HTERT RPE-1 (cell line): ENCODE results near the gene SAMD9.
"Not testable (repeated sequence)": the region's sequence is repeated elsewhere in the genome, so short reads cannot be mapped to it uniquely, and the experiment has no call there.

Source experiments
- in situ Hi-C: fragments of 300-500 bp; cut with MboI; formaldehyde crosslinking; loops from 4 replicates; pipeline ENCODE4 v1.14.3; 2020; ENCODE audit warnings: low sequenced_read_pairs

The SAMD9 gene

GRCh38 chr7:93117852-93118530 is at the start of gene SAMD9:
Gene SAMD9, minus strand, starts transcription at chr7:93117979. Its CDS starts 11,882 bp downstream, at chr7:93106097.
- in situ Hi-C loops: no loop called here

- in situ Hi-C loops: no loop called here
These were observed 47.7 kb upstream of the SAMD9 start for GRCh38 chr7:93165447-93165846.

- in situ Hi-C loops: no loop called here
These were observed 47.0 kb upstream of the SAMD9 start for GRCh38 chr7:93164766-93165165.

GRCh38 chr7:93161181-93161762 is 43.5 kb upstream of the SAMD9 start:
- in situ Hi-C loops: no loop called here

GRCh38 chr7:93160410-93160809 is 42.6 kb upstream of the SAMD9 start:
- in situ Hi-C loops: no loop called here

- in situ Hi-C loops: no loop called here
These were observed 41.7 kb upstream of the SAMD9 start for GRCh38 chr7:93159490-93159889.

- in situ Hi-C loops: no loop called here
These were observed 39.1 kb upstream of the SAMD9 start for GRCh38 chr7:93156884-93157283.

GRCh38 chr7:93150200-93150835 is 32.5 kb upstream of the SAMD9 start:
- in situ Hi-C loops: no loop called here

- in situ Hi-C loops: no loop called here
These were observed 30.9 kb upstream of the SAMD9 start for GRCh38 chr7:93148727-93149126.

- in situ Hi-C loops: no loop called here
These were observed 30.4 kb upstream of the SAMD9 start, which contains the start of gene SAMD9L for GRCh38 chr7:93148144-93148543. Gene SAMD9L, minus strand, starts transcription at chr7:93148385. Its CDS starts 12,414 bp downstream, at chr7:93135971.

GRCh38 chr7:93147363-93147762 is 29.6 kb upstream of the SAMD9 start:
- in situ Hi-C loops: no loop called here

- in situ Hi-C loops: no loop called here
These were observed 28.8 kb upstream of the SAMD9 start for GRCh38 chr7:93146472-93147141.

- in situ Hi-C loops: no loop called here
These were observed 28.3 kb upstream of the SAMD9 start for GRCh38 chr7:93146036-93146435.

- in situ Hi-C loops: no loop called here
These were observed 27.6 kb upstream of the SAMD9 start for GRCh38 chr7:93145354-93145753.

- in situ Hi-C loops: no loop called here
These were observed 24.3 kb upstream of the SAMD9 start for GRCh38 chr7:93142127-93142526.

- in situ Hi-C loops: no loop called here
These were observed 22.9 kb upstream of the SAMD9 start for GRCh38 chr7:93140582-93141191.

GRCh38 chr7:93138576-93138975 is 20.8 kb upstream of the SAMD9 start:
- in situ Hi-C loops: no loop called here

- in situ Hi-C loops: no loop called here
These were observed 15.2 kb upstream of the SAMD9 start for GRCh38 chr7:93133005-93133404.

- in situ Hi-C loops: no loop called here
These were observed 14.4 kb upstream of the SAMD9 start for GRCh38 chr7:93132216-93132615.

GRCh38 chr7:93126954-93127353 is 9.2 kb upstream of the SAMD9 start:
- in situ Hi-C loops: not testable (repeated sequence)

- in situ Hi-C loops: not testable (repeated sequence)
These were observed 5.8 kb upstream of the SAMD9 start for GRCh38 chr7:93123532-93123931.
